Transverse colon (tissue), 3 donors: ENCODE measurements around the gene SLC16A9.

Experiments used
- CTCF ChIP-seq, 5 experiments: fragments of 200-600 bp in 3 of 5; fragments of 450-650 bp in 2 of 5; sonication (generic) in 3 of 5; IDR thresholded peaks; 1 replicate in 2 of 5; 2 replicates in 3 of 5; pipeline ENCODE4 v1.5.1; 2016 to 2017; ENCODE audit warnings: antibody characterized with exemption in 5 of 5, inconsistent platforms in 3 of 5, mild to moderate bottlenecking in 2 of 5, moderate library complexity in 1 of 5
- POLR2A ChIP-seq: fragments of 450-650 bp; IDR thresholded peaks from one replicate; pipeline ENCODE4 v1.6.1; 2016; ENCODE audit warnings: antibody characterized with exemption, mild to moderate bottlenecking, moderate library complexity

DNA sequence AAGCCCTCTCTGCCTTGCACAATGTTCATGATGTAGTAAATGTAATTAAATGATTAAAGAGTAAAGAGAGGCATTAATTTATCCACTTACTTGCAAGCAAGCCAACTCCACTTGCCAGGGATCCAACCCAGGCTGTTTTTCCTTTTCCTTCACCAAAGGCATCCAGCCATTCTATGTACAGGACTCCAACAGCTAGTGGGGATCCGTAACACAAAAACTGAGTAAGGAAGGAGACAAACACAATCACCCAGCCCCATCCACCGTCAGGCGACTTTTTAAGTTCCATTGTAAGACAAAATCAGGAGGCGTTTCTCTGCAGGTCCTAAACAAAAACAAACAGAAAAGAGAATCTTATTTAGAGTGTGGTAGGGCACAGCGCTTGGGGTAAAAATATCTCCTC, 25.6 kb downstream of the SLC16A9 start:
- no peak for TF ChIP-seq CTCF (IDR thresholded peaks at IDR 0.05)
- TF ChIP-seq POLR2A, result no peak
